HepG2 (cell line): ENCODE measurements around the gene BCL2L13. TPM values are rescaled to one million over a fixed set of nuclear protein-coding genes. Genes with fewer than 3 reads are reported as not detected.

Experiments
- HDAC2 ChIP-seq: sonication (generic); formaldehyde crosslinking; IDR thresholded peaks from 2 replicates; pipeline ENCODE4 v1.4.0; 2020; ENCODE audit warnings: missing genetic modification reagents
- HES4 ChIP-seq: sonication (generic); formaldehyde crosslinking; IDR thresholded peaks from 2 replicates; pipeline ENCODE4 v1.9.0; 2021; ENCODE audit warnings: mild to moderate bottlenecking, missing genetic modification reagents, borderline replicate concordance
- HNRNPH1 ChIP-seq: fragments of 200-400 bp; formaldehyde crosslinking; optimal IDR thresholded peaks from 2 replicates; pipeline ENCODE3; 2017; ENCODE audit warnings: mild to moderate bottlenecking, low read depth, low read length
- NRL ChIP-seq: sonication (generic); formaldehyde crosslinking; IDR thresholded peaks from 2 replicates; pipeline ENCODE4 v1.5.0; 2020; ENCODE audit warnings: missing genetic modification reagents, mild to moderate bottlenecking, moderate library complexity, borderline replicate concordance
- PHF20 ChIP-seq: sonication (generic); formaldehyde crosslinking; IDR thresholded peaks from 2 replicates; pipeline ENCODE4 v1.5.0; 2020; ENCODE audit warnings: mild to moderate bottlenecking, missing genetic modification reagents
- SMC3 ChIP-seq: IDR thresholded peaks from 2 replicates; pipeline ENCODE4 v1.6.1; 2011; ENCODE audit warnings: low read length, improper control_type of control experiment
- SOX13 ChIP-seq, 3 experiments: fragments of 450-650 bp in 1 of 3; sonication (generic) in 1 of 3; formaldehyde crosslinking in 1 of 3; IDR thresholded peaks in 2 of 3; conservative IDR thresholded peaks in 1 of 3; 2 replicates each; pipeline versions ENCODE4 v1.5.0 to v1.6.1; 2016 to 2020; ENCODE audit warnings: antibody characterized with exemption in 1 of 3, mild to moderate bottlenecking in 1 of 3, missing compliant biosample characterization in 1 of 3, missing genetic modification reagents in 1 of 3, moderate library complexity in 1 of 3
- TOE1 ChIP-seq: sonication (generic); formaldehyde crosslinking; IDR thresholded peaks from 2 replicates; pipeline ENCODE4 v1.4.0; 2020; ENCODE audit warnings: mild to moderate bottlenecking, missing genetic modification reagents
- ZKSCAN5 ChIP-seq: sonication (generic); formaldehyde crosslinking; IDR thresholded peaks from 2 replicates; pipeline ENCODE4 v1.5.1; 2020; ENCODE audit warnings: mild to moderate bottlenecking, missing genetic modification reagents
- ZNF235 ChIP-seq: sonication (generic); formaldehyde crosslinking; IDR thresholded peaks from 2 replicates; pipeline ENCODE4 v1.8.1; 2023; ENCODE audit warnings: mild to moderate bottlenecking, missing genetic modification reagents, borderline replicate concordance
- ZNF24 ChIP-seq: fragments of 450-650 bp; IDR thresholded peaks from 2 replicates; pipeline ENCODE4 v1.6.1; 2017; ENCODE audit warnings: antibody characterized with exemption, mild to moderate bottlenecking
- polyA plus RNA-seq, 8 experiments: library from polyadenylated mRNA; depleted of rRNA in 3 of 8; stranded (reverse) in 7 of 8; unstranded in 1 of 8; fragments of >200 nt; fragmentation: Illumina TruSeq in 4 of 8; extraction: Trizol in 4 of 8; gene quantifications; 2 replicates each; pipeline versions ENCODE4 v1.2.1 to v1.2.3, GENCODE V29; 2011 to 2016; ENCODE audit warnings: low read depth in 4 of 8, missing spikeins in 1 of 8, mixed read lengths in 1 of 8; ENCODE audit not compliant: insufficient read depth in 1 of 8
- total RNA-seq, 5 experiments: library from RNA; depleted of rRNA; stranded (reverse); fragments of >200 nt; fragmentation: Illumina TruSeq; extraction: Trizol; gene quantifications; 2 replicates each; pipeline ENCODE4 v1.2.3, GENCODE V29; 2016; ENCODE audit warnings: low read depth in 1 of 5
- TF ChIP-seq, protein P1 (sequence below), 2 experiments: fragments of 450-650 bp in 1 of 2; sonication (generic) in 1 of 2; formaldehyde crosslinking in 1 of 2; IDR thresholded peaks; 2 replicates each; pipeline versions ENCODE4 v1.6.1 to v1.8.0; 2016 to 2022; ENCODE audit warnings: antibody characterized with exemption in 1 of 2, mild to moderate bottlenecking in 1 of 2, missing genetic modification reagents in 1 of 2
- TF ChIP-seq, protein P2 (sequence below): sonication (generic); formaldehyde crosslinking; conservative IDR thresholded peaks from 2 replicates; pipeline ENCODE4 v1.8.0; 2022; ENCODE audit warnings: mild to moderate bottlenecking, moderate library complexity, missing genetic modification reagents
- TF ChIP-seq, protein P3 (sequence below): sonication (generic); formaldehyde crosslinking; IDR thresholded peaks from 2 replicates; pipeline ENCODE4 v1.4.0; 2020; ENCODE audit warnings: mild to moderate bottlenecking, missing genetic modification reagents

BCL2L13 gene
- total and polyA plus RNA-seq, 2 of the 13 experiments (the other 11 are each of a cell fraction or from before 2014, with no cell fraction given): 13.5 to 14.6 TPM

DNA sequence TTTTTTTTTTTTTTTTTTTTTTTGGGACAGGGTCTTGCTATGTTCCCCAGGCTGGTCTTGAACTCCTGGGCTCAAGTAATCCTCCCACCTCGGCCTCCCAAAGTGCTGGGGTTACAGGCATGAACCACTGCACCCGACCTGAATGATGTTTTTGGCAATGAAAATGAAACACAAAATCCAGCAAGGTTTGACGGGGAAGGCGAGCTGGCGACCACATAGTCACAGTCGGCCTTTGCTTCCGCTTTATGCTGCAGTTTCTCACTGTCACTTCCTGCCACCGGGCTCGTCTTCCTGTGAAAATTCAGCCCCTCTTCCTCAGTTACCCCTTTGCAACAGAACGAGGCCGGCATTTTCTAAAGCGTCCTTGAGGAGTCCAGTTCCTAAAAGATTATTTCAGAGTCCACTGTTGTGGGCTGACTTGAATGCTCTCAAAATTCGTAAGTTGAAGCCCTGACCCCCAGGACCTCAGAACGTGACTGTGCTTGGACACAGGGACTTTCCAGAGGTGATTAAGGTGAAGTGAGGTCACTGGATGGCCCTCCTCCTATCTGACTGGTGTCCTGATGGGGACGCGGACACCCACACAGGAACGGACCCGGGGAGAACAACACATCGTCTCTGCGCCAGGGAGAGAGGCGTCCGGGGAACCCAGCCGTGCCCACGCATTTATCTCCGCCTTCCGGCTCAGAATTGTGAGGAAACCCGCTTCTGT, 138.6 kb downstream of the BCL2L13 start (continued):
- TF ChIP-seq, protein P1, sequence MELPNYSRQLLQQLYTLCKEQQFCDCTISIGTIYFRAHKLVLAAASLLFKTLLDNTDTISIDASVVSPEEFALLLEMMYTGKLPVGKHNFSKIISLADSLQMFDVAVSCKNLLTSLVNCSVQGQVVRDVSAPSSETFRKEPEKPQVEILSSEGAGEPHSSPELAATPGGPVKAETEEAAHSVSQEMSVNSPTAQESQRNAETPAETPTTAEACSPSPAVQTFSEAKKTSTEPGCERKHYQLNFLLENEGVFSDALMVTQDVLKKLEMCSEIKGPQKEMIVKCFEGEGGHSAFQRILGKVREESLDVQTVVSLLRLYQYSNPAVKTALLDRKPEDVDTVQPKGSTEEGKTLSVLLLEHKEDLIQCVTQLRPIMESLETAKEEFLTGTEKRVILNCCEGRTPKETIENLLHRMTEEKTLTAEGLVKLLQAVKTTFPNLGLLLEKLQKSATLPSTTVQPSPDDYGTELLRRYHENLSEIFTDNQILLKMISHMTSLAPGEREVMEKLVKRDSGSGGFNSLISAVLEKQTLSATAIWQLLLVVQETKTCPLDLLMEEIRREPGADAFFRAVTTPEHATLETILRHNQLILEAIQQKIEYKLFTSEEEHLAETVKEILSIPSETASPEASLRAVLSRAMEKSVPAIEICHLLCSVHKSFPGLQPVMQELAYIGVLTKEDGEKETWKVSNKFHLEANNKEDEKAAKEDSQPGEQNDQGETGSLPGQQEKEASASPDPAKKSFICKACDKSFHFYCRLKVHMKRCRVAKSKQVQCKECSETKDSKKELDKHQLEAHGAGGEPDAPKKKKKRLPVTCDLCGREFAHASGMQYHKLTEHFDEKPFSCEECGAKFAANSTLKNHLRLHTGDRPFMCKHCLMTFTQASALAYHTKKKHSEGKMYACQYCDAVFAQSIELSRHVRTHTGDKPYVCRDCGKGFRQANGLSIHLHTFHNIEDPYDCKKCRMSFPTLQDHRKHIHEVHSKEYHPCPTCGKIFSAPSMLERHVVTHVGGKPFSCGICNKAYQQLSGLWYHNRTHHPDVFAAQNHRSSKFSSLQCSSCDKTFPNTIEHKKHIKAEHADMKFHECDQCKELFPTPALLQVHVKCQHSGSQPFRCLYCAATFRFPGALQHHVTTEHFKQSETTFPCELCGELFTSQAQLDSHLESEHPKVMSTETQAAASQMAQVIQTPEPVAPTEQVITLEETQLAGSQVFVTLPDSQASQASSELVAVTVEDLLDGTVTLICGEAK (IDR thresholded peaks at IDR 0.05): 0 out of 2 replicates have a peak, but pooled peaks have one; percentile 1
- TF ChIP-seq, protein P1 (CRISPR knock-in tag; IDR thresholded peaks at IDR 0.05): peak; percentile 37; the same call in 1 of the 2 replicates
- TF ChIP-seq HES4 (CRISPR knock-in tag) (0 out of 2 replicates have a peak, but pooled peaks have one; percentile 23), TOE1 (0 out of 2 replicates have a peak, but pooled peaks have one; percentile 32), ZNF24 (no peak), ZKSCAN5 (CRISPR knock-in tag) (no peak), HNRNPH1 (no peak), HDAC2 (CRISPR knock-in tag) (peak; percentile 23; the same call in 1 of the 2 replicates), NRL (CRISPR knock-in tag) (peak; percentile 49; the same call in 1 of the 2 replicates), SOX13 (IDR thresholded peaks at IDR 0.05) (no peak), SOX13 (CRISPR knock-in tag; conservative IDR thresholded peaks at IDR 0.05 in 1 of 2, IDR thresholded peaks at IDR 0.05 in 1 of 2) (0 out of 4 replicates have a peak, but pooled peaks of 1 of the 2 experiments have one; percentile 5), SMC3 (no peak), PHF20 (CRISPR knock-in tag) (peak; percentile 80), ZNF235 (CRISPR knock-in tag) (no peak)
- TF ChIP-seq, protein P2, sequence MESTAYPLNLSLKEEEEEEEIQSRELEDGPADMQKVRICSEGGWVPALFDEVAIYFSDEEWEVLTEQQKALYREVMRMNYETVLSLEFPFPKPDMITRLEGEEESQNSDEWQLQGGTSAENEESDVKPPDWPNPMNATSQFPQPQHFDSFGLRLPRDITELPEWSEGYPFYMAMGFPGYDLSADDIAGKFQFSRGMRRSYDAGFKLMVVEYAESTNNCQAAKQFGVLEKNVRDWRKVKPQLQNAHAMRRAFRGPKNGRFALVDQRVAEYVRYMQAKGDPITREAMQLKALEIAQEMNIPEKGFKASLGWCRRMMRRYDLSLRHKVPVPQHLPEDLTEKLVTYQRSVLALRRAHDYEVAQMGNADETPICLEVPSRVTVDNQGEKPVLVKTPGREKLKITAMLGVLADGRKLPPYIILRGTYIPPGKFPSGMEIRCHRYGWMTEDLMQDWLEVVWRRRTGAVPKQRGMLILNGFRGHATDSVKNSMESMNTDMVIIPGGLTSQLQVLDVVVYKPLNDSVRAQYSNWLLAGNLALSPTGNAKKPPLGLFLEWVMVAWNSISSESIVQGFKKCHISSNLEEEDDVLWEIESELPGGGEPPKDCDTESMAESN: peak; percentile 55; the same call in 1 of the 2 replicates
- TF ChIP-seq, protein P3, sequence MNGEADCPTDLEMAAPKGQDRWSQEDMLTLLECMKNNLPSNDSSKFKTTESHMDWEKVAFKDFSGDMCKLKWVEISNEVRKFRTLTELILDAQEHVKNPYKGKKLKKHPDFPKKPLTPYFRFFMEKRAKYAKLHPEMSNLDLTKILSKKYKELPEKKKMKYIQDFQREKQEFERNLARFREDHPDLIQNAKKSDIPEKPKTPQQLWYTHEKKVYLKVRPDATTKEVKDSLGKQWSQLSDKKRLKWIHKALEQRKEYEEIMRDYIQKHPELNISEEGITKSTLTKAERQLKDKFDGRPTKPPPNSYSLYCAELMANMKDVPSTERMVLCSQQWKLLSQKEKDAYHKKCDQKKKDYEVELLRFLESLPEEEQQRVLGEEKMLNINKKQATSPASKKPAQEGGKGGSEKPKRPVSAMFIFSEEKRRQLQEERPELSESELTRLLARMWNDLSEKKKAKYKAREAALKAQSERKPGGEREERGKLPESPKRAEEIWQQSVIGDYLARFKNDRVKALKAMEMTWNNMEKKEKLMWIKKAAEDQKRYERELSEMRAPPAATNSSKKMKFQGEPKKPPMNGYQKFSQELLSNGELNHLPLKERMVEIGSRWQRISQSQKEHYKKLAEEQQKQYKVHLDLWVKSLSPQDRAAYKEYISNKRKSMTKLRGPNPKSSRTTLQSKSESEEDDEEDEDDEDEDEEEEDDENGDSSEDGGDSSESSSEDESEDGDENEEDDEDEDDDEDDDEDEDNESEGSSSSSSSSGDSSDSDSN: peak; percentile 54
